Epidermal melanocyte (primary cell): Measurements from ENCODE around the gene ZNF181.

Experiments
- DNase-seq: peaks from one replicate; pipeline ENCODE4 v3.0.0; 2011; ENCODE audit warnings: low spot score; ENCODE audit not compliant: insufficient read length

ZNF181 gene

DNA sequence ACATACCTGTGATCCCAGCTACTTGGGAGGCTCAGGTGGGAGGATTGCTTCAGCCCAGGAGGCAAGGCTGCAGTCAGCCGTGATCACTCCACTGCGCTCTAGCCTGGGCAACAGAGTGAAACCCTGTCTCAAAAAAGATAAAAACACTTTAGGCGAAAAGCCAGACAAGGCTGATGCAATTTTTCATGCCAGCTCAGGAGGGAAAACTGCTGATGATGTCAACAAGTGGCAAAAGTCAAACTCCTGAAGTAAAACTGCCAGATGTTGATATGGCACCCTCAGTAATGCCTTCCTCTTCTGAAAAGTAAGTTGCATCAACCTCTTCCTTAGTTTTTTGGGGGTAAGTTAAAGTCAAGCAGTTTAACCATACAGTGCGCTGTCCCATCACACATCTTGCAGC, 23.4 kb downstream of the ZNF181 start:
- DNase-seq: no peak

DNA sequence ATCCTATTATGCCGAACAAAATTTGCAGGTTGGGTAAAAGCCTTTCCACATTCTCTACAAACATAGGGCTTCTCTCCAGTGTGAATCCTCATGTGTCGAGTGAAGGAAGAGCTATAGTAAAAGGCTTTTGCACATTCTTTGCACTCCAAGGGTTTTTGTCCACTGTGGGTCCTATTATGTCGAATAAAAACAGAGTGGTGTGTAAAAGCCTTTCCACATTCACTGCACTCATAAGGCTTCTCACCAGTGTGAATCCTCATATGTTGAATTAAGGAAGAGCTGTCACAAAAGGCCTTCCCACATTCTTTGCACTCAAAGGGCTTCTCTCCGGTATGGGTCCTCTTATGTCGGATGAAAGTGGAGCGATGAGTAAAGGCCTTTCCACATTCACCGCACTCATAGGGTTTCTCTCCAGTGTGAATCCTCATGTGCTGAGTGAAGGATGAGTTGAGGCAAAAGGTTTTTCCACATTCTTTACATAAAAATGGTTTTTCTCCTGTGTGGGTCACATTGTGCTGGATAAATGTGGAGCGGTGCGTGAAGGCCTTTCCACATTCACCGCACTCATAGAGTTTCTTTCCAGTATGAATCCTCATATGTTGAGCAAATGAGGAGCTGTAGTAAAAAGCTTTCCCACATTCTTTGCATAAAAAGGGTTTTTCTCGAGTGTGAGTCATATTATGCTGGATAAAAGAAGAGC, 25.3 kb downstream of the ZNF181 start:
- DNase-seq: no peak

DNA sequence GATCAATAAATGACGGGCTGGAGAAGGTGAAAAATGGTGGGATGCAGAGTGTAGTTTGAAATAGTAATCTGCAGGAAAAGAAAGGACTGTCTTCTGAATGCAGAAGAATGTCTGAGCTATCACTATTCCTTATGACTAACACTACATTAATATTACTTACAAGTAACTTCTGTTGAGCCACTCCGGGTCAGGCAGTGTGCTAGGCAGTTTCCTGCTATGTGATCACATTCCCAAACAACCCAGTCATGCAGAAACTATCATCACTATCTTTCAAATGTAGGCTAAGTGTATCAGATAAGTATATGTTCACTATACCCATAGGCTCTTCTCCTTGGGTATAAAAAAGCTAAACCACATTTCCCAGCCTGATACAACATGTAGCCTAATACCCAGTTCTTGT, 32.3 kb downstream of the ZNF181 start:
- no peak for DNase-seq

GRCh38 chr19:34767951-34768350, 33.9 kb downstream of the ZNF181 start:
- no peak for DNase-seq

DNA sequence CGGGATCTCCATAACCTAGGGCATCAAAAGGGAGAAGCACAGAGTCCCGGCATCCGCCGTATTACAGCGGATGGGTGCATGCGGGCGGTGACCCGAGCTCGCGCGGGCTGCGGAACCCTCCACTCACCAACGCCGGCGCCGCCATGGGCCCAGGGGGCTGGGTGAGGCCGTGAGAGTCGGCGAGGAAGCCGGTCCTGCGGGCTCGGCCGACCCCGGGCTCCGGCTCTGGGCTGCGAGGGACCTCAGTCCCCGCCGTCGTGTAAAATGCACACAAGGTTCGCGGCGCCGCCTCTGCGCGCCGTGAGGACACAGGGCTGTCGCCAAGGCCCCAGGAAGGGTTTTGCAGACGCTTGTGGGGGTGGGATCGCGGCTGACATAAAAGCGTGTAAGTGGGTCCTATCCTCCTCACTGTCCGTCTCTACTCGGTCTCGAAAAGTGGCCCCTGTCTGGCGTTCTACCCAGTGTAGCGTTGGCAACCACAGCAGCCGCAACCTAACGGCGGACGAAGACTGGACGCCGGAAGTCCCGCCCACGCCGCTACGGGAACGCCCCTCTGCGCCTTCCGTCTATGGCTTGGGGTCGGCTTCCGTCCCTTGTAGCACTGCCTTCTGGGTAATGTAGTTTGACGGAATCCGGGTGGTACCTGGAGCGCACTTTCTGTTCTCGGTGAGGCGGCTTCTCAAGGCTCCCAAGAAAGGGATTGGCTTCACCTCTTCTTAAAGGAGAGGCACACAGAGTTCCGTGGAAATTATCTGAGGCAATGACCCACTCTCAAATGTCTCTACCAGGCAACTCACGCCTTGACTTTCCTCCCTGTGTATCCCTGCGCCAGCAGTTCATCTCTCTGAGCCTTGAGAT, 38.9 kb downstream of the ZNF181 start, which contains the start of gene ZNF599:
TSS of gene ZNF599 (minus strand) at position 519 of the 858 bp plus-strand sequence. CDS start at position 145, 374 bp downstream.
- peak; percentile 74 for DNase-seq

GRCh38 chr19:34773555-34773864, 39.5 kb downstream of the ZNF181 start:
- no peak for DNase-seq

DNA sequence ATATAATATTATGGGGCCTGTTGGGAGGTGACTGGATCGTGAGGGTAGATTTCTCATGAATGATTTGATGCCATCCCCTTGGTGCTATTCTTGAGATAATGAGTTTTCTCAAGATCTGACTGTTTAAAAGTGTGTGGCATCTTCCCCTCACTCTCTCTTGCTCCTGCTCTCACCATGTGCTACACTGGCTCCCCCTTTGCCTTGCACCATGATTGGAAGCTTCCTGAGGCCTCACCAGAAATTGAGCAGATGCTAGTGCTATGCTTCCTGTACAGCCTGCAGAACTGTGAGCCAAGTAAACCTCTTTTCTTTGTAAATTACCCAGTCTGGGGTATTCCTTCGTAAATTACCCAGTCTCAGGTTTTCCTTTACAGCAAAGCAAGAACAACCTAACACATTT, 40.8 kb downstream of the ZNF181 start:
- no peak for DNase-seq

DNA sequence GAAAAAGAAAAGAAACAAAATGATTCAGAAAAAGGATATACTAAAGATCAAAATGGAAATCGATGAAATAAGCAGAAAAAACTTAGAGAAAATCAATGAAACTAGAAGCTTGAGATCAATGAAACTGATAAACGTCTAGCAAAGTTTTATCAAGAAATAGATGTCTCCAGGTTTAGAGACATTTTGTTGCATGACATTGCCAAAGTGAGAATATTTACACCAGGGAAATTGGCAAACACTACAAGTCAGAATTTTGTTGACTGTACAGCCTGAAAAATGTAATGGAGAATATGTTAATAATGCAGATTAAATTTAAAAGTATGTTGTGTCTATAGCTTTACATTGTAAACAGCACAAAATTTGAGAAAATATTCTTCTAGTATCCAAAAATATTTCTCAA, 44.3 kb downstream of the ZNF181 start:
- DNase-seq: no peak

GRCh38 chr19:34779652-34780051, 45.6 kb downstream of the ZNF181 start:
- no peak for DNase-seq

GRCh38 chr19:34786236-34786635, 52.2 kb downstream of the ZNF181 start:
- no peak for DNase-seq

DNA sequence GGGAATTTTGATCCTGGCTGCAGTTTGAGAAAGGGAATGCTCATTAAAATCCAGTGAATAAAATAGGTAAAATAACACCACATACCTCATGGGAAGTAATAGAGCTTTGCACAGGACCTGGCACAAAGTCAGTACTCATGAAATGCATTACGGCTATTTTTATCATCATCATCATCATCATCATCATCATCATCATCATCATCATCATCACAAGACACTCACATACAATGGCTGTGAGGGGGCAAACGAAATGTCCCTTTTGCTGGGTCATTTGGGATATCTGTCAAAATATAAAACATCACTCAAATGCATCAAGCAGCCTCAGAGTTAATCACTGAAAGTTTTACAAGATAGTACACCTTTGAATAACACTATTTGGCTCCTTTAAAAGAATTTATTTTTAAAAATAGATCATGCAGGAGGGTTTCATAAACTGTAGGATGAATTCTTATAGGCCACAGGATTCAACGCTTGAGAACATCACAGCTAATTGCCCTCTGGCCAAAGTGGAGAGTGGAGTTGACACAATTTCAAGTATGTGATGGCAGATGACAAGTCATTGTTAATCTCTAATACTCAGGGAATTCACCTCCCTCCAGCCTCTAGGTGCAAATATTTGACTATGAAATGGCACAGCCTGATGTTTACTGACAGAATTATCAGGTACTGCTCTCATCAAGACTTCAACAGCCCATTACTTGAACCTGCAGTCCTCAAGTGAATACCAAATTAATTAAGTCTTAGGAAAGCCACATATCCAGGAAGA, 53.2 kb downstream of the ZNF181 start:
- no peak for DNase-seq

GRCh38 chr19:34788074-34788473, 54.0 kb downstream of the ZNF181 start:
- no peak for DNase-seq

DNA sequence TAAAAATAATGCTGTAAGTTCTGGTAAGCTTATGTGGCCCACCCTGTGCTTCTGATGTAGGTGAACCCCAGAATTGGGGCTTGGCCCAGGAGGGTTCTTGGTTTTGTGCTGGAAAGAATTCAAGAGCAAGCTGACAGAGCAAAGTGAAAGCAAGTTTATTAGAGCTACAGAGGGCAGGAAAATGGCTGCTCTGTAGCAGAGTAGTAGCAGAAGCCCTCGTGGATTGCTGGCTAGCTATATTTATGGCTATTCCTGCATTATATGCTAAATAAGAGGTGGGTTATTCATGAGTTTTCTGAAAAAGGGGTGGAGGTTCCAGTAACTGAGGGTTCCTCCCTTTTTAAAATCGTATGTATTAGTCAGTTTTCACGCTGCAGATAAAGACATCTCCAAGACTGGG, 59.5 kb downstream of the ZNF181 start:
- no peak for DNase-seq

- no peak for DNase-seq
These were observed 60.3 kb downstream of the ZNF181 start for GRCh38 chr19:34794066-34794960.
